Keratinocyte (primary cell): ENCODE results near the gene SPRING1. TPM values are rescaled to one million over a fixed set of nuclear protein-coding genes. Genes with fewer than 3 reads are reported as not detected.

Experiments used
- DNase-seq: peaks from one replicate; pipeline ENCODE4 v3.0.0-alpha.2; 2011; ENCODE audit warnings: low read depth, missing footprints, low spot score
- FAIRE-seq: peaks from 2 replicates; lab custom pipeline; 2011; peaks lifted over from hg19 to GRCh38; lab: Jason Lieb, UNC
- H2AFZ ChIP-seq: 2 replicates; pipeline ENCODE4 v1.6.0; 2012; ENCODE audit warnings: low read length, control low read depth, inconsistent platforms; ENCODE audit not compliant: control insufficient read depth
- H3K27ac ChIP-seq: 2 replicates; pipeline ENCODE4 v1.5.1; 2011; ENCODE audit warnings: low read length; ENCODE audit not compliant: control insufficient read depth, insufficient read depth
- H3K27me3 ChIP-seq: 3 replicates; pipeline ENCODE4 v1.6.0; 2011; ENCODE audit warnings: low read length; ENCODE audit not compliant: control insufficient read depth, insufficient read depth; ENCODE audit errors: extremely low read depth
- H3K36me3 ChIP-seq, 2 experiments: 2 replicates in 1 of 2; 3 replicates in 1 of 2; pipeline ENCODE4 v1.5.1; 2011; ENCODE audit warnings: low read length in 2 of 2, mild to moderate bottlenecking in 1 of 2; ENCODE audit not compliant: control insufficient read depth in 2 of 2, insufficient read depth in 2 of 2; ENCODE audit errors: extremely low read depth in 1 of 2
- H3K4me1 ChIP-seq: 3 replicates; pipeline ENCODE4 v1.5.1; 2011; ENCODE audit warnings: low read length; ENCODE audit not compliant: control insufficient read depth, insufficient read depth; ENCODE audit errors: extremely low read depth
- H3K4me2 ChIP-seq: 3 replicates; pipeline ENCODE4 v1.6.0; 2011; ENCODE audit warnings: low read depth, low read length; ENCODE audit not compliant: control insufficient read depth, insufficient read depth; ENCODE audit errors: extremely low read depth
- H3K4me3 ChIP-seq, 3 experiments: fragments of 200-600 bp in 1 of 3; sonication (generic) in 1 of 3; 2 replicates in 2 of 3; 3 replicates in 1 of 3; pipeline ENCODE4 v1.5.1; 2011 to 2016; ENCODE audit warnings: low read length in 3 of 3, mild to moderate bottlenecking in 3 of 3, control low read depth in 2 of 3, inconsistent platforms in 1 of 3, low read depth in 1 of 3, mixed read lengths in 1 of 3, mixed run types in 1 of 3, moderate library complexity in 1 of 3; ENCODE audit not compliant: control insufficient read depth in 2 of 3, insufficient read depth in 2 of 3; ENCODE audit errors: extremely low read depth in 1 of 3
- H3K79me2 ChIP-seq: 2 replicates; pipeline ENCODE4 v1.6.0; 2012; ENCODE audit warnings: low read length; ENCODE audit not compliant: control insufficient read depth, insufficient read depth
- H3K9ac ChIP-seq: 3 replicates; pipeline ENCODE4 v1.6.0; 2011; ENCODE audit warnings: low read length; ENCODE audit not compliant: control insufficient read depth, insufficient read depth; ENCODE audit errors: extremely low read depth
- H3K9me1 ChIP-seq: 3 replicates; pipeline ENCODE4 v1.6.0; 2011; ENCODE audit warnings: low read length; ENCODE audit not compliant: control insufficient read depth, insufficient read depth; ENCODE audit errors: extremely low read depth
- H3K9me3 ChIP-seq: 2 replicates; pipeline ENCODE4 v1.5.1; 2012; ENCODE audit warnings: low read depth, low read length; ENCODE audit not compliant: control insufficient read depth
- H4K20me1 ChIP-seq: 3 replicates; pipeline ENCODE4 v1.6.0; 2011; ENCODE audit warnings: low read length; ENCODE audit not compliant: control insufficient read depth, insufficient read depth; ENCODE audit errors: extremely low read depth
- CTCF ChIP-seq, 3 experiments: IDR thresholded peaks in 1 of 3; conservative IDR thresholded peaks in 1 of 3; optimal IDR thresholded peaks in 1 of 3; 2 replicates in 2 of 3; 3 replicates in 1 of 3; pipeline versions ENCODE3 to v1.5.1; 2011; ENCODE audit warnings: low read length in 3 of 3, mild to moderate bottlenecking in 3 of 3, moderate library complexity in 2 of 3, control low read depth in 1 of 3, inconsistent platforms in 1 of 3; ENCODE audit not compliant: insufficient read depth in 2 of 3; ENCODE audit errors: extremely low read depth in 1 of 3
- EZH2 ChIP-seq: IDR thresholded peaks from one replicate; pipeline ENCODE4 v1.6.1; 2012; ENCODE audit warnings: inconsistent platforms, mild to moderate bottlenecking, low read length, moderate library complexity
- dilution Hi-C: fragments of 300-500 bp; cut with MboI; formaldehyde crosslinking; loops from one replicate; pipeline ENCODE4 v1.7.0; 2020; ENCODE audit warnings: low sequenced_read_pairs; ENCODE audit not compliant: extremely low pct_ligation_motif_present
- polyA plus RNA-seq, 5 experiments: library from polyadenylated mRNA; depleted of rRNA in 3 of 5; stranded (reverse) in 3 of 5; stranded (forward) in 1 of 5; unstranded in 1 of 5; fragments of >200 nt; gene quantifications; 1 replicate in 1 of 5; 2 replicates in 3 of 5; 3 replicates in 1 of 5; pipeline versions ENCODE4 v1.2.1 to v1.2.3, GENCODE V29; 2011 to 2012; ENCODE audit warnings: missing spikeins in 2 of 5, low read depth in 1 of 5, low replicate concordance in 1 of 5

SPRING1 gene
- polyA plus RNA-seq, 1 donor (not counting 4 experiments of a cell fraction or from before 2014, with no cell fraction given): 17.1 TPM

- dilution Hi-C loops: no loop called here
- H3K9ac ChIP-seq: no peak overlapping the region
- no peaks in the 10 kb centered on the region for H3K9me3 ChIP-seq
- H3K79me2 ChIP-seq: no peaks in the 10 kb centered on the region
- FAIRE-seq (peak; percentile 87), DNase-seq (no peak)
- no peaks in the 10 kb centered on the region for H4K20me1 ChIP-seq
- H3K9me1 ChIP-seq: no peaks in the 10 kb centered on the region
- no peak overlapping the region for H3K4me3 ChIP-seq
- H3K36me3 ChIP-seq: peaks cover 0 to 1% of the 10 kb centered on the region in 2 experiments
- H3K4me2 ChIP-seq: peak overlapping the region; percentile 75
- H2AFZ ChIP-seq: peak overlapping the region; percentile 24
- TF ChIP-seq EZH2 (peak; percentile 53), CTCF (optimal IDR thresholded peaks at IDR 0.05 in 1 of 3, IDR thresholded peaks at IDR 0.05 in 1 of 3, conservative IDR thresholded peaks at IDR 0.05 in 1 of 3; ENCODE audit: extremely low read depth in 1 of 3, insufficient read depth in 2 of 3, low read length in 3 of 3) (peak; percentile 61 to 87 (median 63))
- peaks cover 18% of the 10 kb centered on the region for H3K4me1 ChIP-seq
- H3K27me3 ChIP-seq: peaks cover 15% of the 10 kb centered on the region
- H3K27ac ChIP-seq: no peak overlapping the region
Measured at GRCh38 chr12:116708826-116709756, 28.8 kb downstream of the SPRING1 start.

GRCh38 chr12:116707751-116708150 lies 30.1 kb downstream of the SPRING1 start:
- peaks cover 12% of the 10 kb centered on the region for H3K4me1 ChIP-seq
- no peaks in the 10 kb centered on the region for H3K9me3 ChIP-seq
- H3K27me3 ChIP-seq: peaks cover 15% of the 10 kb centered on the region
- no peak overlapping the region for H3K27ac ChIP-seq
- no peak overlapping the region for H2AFZ ChIP-seq
- TF ChIP-seq EZH2: no peak
- TF ChIP-seq CTCF (optimal IDR thresholded peaks at IDR 0.05 in 1 of 3, IDR thresholded peaks at IDR 0.05 in 1 of 3, conservative IDR thresholded peaks at IDR 0.05 in 1 of 3; ENCODE audit: extremely low read depth in 1 of 3, insufficient read depth in 2 of 3, low read length in 3 of 3): no peak
- dilution Hi-C loops: no loop called here
- H3K36me3 ChIP-seq: no peaks in the 10 kb centered on the region
- H3K4me3 ChIP-seq: no peak overlapping the region
- FAIRE-seq (no peak), DNase-seq (no peak)
- H3K9ac ChIP-seq: no peak overlapping the region
- no peaks in the 10 kb centered on the region for H4K20me1 ChIP-seq
- no peak overlapping the region for H3K4me2 ChIP-seq
- H3K79me2 ChIP-seq: no peaks in the 10 kb centered on the region
- no peaks in the 10 kb centered on the region for H3K9me1 ChIP-seq
